ENCODE data around the gene ACTR5.

DNA sequence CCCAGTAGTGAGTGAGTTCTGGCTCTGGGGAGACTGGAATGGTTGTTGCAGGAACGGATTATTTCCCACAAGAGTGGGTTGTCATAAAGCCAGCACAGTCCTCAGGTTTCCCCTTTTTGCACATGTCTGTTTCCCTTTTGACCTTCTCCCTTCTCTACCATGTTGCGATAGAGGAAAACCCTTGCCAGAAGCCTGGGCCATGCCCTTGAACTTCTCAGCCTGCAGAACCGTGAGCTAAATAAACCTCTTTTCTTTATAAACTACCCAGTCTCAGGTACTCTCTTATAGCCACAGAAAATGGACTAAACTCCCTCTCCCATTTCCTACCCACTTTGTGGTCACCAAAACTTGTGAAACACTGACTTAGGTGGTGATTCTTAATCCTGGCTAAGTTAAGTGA, 50.0 kb downstream of the ACTR5 start:
- TF ChIP-seq POLR2A (IDR thresholded peaks at IDR 0.05; ENCODE audit: low read depth, low read length): no peak
- no peak for TF ChIP-seq TAF1 (IDR thresholded peaks at IDR 0.05; ENCODE audit: borderline replicate concordance, low read depth, low read length)
- TF ChIP-seq POLR2AphosphoS5 (IDR thresholded peaks at IDR 0.05; ENCODE audit: low read depth, low read length): no peak

Data from GM12892 (cell line).